Measurements from ENCODE around the gene SLC66A3. TPM values are rescaled to one million over a fixed set of nuclear protein-coding genes. Genes with fewer than 3 reads are reported as not detected.

Gene SLC66A3
- total and polyA plus RNA-seq, 8 donors, result 12.1 to 55.1 (median 22.9) TPM; not detected in 1

GRCh38 chr2:11140492-11140891, 14.8 kb upstream of the SLC66A3 start:
- no peak for DNase-seq
- Histone ChIP-seq H3K4me1 (no peaks in the 10 kb centered on the region), H3K27me3 (peaks cover 0 to 5% (median 0%) of the 10 kb centered on the region in 3 donors), H3K9me3 (no peaks in the 10 kb centered on the region), H3K36me3 (no peaks in the 10 kb centered on the region), H3K4me3 (no peak overlapping the region), H3K27ac (no peak overlapping the region)
- TF ChIP-seq POLR2A (IDR thresholded peaks at IDR 0.05) (no peak), CTCF (IDR thresholded peaks at IDR 0.05) (no peak), EP300 (IDR thresholded peaks at IDR 0.05) (no peak), POLR2AphosphoS5 (IDR thresholded peaks at IDR 0.05) (no peak)
- WGBS, 5 donors, result 80 to 85% (median 83%) methylated on average over 4 of the region's 4 CpGs
- intact Hi-C loops (cut with DNase I; ENCODE audit: low total_unique reads), result no loop called here

- intact Hi-C loops (cut with DNase I; ENCODE audit: low total_unique reads), result no loop called here
- peaks cover 0 to 5% (median 0%) of the 10 kb centered on the region in 3 donors for H3K27me3 ChIP-seq
- no peak overlapping the region for H3K27ac ChIP-seq
- no peak for DNase-seq
- no peaks in the 10 kb centered on the region for H3K9me3 ChIP-seq
- TF ChIP-seq POLR2A (IDR thresholded peaks at IDR 0.05) (no peak), CTCF (IDR thresholded peaks at IDR 0.05) (no peak), EP300 (IDR thresholded peaks at IDR 0.05) (no peak), POLR2AphosphoS5 (IDR thresholded peaks at IDR 0.05) (no peak)
- no peak overlapping the region for H3K4me3 ChIP-seq
- H3K36me3 ChIP-seq, result no peaks in the 10 kb centered on the region
- 65 to 91% (median 78%) methylated on average over 4 of the region's 4 CpGs for WGBS, 5 donors
- H3K4me1 ChIP-seq, result no peaks in the 10 kb centered on the region
Measured at GRCh38 chr2:11141319-11141718, 13.9 kb upstream of the SLC66A3 start.

- Histone ChIP-seq H3K4me1 (no peaks in the 10 kb centered on the region), H3K27ac (no peak overlapping the region), H3K4me3 (no peak overlapping the region), H3K36me3 (no peaks in the 10 kb centered on the region), H3K9me3 (no peaks in the 10 kb centered on the region), H3K27me3 (peaks cover 0 to 5% (median 0%) of the 10 kb centered on the region in 3 donors)
- TF ChIP-seq EP300 (IDR thresholded peaks at IDR 0.05) (no peak), POLR2AphosphoS5 (IDR thresholded peaks at IDR 0.05) (no peak), POLR2A (IDR thresholded peaks at IDR 0.05) (no peak), CTCF (IDR thresholded peaks at IDR 0.05) (no peak)
- WGBS, 5 donors, result 60 to 74% (median 61%) methylated on average over 3 of the region's 3 CpGs
- intact Hi-C loops (cut with DNase I; ENCODE audit: low total_unique reads), result no loop called here
- DNase-seq, result no peak
Measured at GRCh38 chr2:11142330-11142729, 12.9 kb upstream of the SLC66A3 start.

- H3K27me3 ChIP-seq, result peaks cover 0 to 5% (median 0%) of the 10 kb centered on the region in 3 donors
- no peak overlapping the region for H3K4me3 ChIP-seq
- intact Hi-C loops (cut with DNase I; ENCODE audit: low total_unique reads), result no loop called here
- H3K36me3 ChIP-seq, result no peaks in the 10 kb centered on the region
- no peak for DNase-seq
- no peak overlapping the region for H3K27ac ChIP-seq
- no peaks in the 10 kb centered on the region for H3K4me1 ChIP-seq
- 77 to 91% (median 84%) methylated on average over 6 of the region's 6 CpGs for WGBS, 5 donors
- no peak for TF ChIP-seq POLR2A (IDR thresholded peaks at IDR 0.05)
- no peak for TF ChIP-seq EP300 (IDR thresholded peaks at IDR 0.05)
- no peak for TF ChIP-seq POLR2AphosphoS5 (IDR thresholded peaks at IDR 0.05)
- TF ChIP-seq CTCF (IDR thresholded peaks at IDR 0.05), result no peak
- H3K9me3 ChIP-seq, result no peaks in the 10 kb centered on the region
Measured at GRCh38 chr2:11142987-11143386, 12.3 kb upstream of the SLC66A3 start.
